Kidney (tissue), 14 donors: ENCODE results near the gene RNF157. TPM values are rescaled to one million over a fixed set of nuclear protein-coding genes. Genes with fewer than 3 reads are reported as not detected.
"Not testable (repeated sequence)": the region's sequence is repeated elsewhere in the genome, so short reads cannot be mapped to it uniquely, and the experiment has no call there.

Experiments
- DNase-seq, 5 donors: peaks; one replicate each; pipeline ENCODE4 v3.0.0-alpha.2; 2013 to 2020
- FAIRE-seq: peaks from 2 replicates; lab custom pipeline; 2012; peaks lifted over from hg19 to GRCh38; lab: Jason Lieb, UNC
- H3K27ac ChIP-seq, 2 donors: one replicate each; pipeline ENCODE4 v1.7.0; 2013; ENCODE audit warnings: low read depth in 2 of 2, low read length in 2 of 2, inconsistent platforms in 1 of 2
- H3K27me3 ChIP-seq: one replicate; pipeline ENCODE4 v1.7.1; 2013; ENCODE audit warnings: low read length, inconsistent platforms; ENCODE audit not compliant: control insufficient read depth, insufficient read depth
- H3K36me3 ChIP-seq, 3 donors: one replicate each; pipeline versions ENCODE4 v1.7.0 to v1.7.1; 2013; ENCODE audit warnings: low read length in 3 of 3, control low read depth in 1 of 3, inconsistent platforms in 1 of 3; ENCODE audit not compliant: insufficient read depth in 3 of 3, control insufficient read depth in 2 of 3
- H3K4me1 ChIP-seq, 3 donors: one replicate each; pipeline versions ENCODE4 v1.7.0 to v1.7.1; 2013; ENCODE audit warnings: low read length in 3 of 3, inconsistent platforms in 1 of 3, low read depth in 1 of 3; ENCODE audit not compliant: control insufficient read depth in 2 of 3, insufficient read depth in 2 of 3
- H3K4me3 ChIP-seq, 3 donors: one replicate each; pipeline versions ENCODE4 v1.7.0 to v1.8.1; 2013; ENCODE audit warnings: low read length in 3 of 3, control low read depth in 1 of 3, inconsistent platforms in 1 of 3
- H3K9ac ChIP-seq, 3 donors: one replicate each; pipeline versions ENCODE4 v1.7.0 to v1.7.1; 2013; ENCODE audit warnings: low read length in 3 of 3, control low read depth in 1 of 3, inconsistent platforms in 1 of 3
- H3K9me3 ChIP-seq, 3 donors: one replicate each; pipeline versions ENCODE4 v1.7.0 to v1.7.1; 2013; ENCODE audit warnings: low read length in 3 of 3, control low read depth in 1 of 3, inconsistent platforms in 1 of 3; ENCODE audit not compliant: control insufficient read depth in 2 of 3, insufficient read depth in 1 of 3
- intact Hi-C: fragments of 100-400 bp; cut with DNase I; formaldehyde crosslinking; loops from one replicate; pipeline ENCODE4 v1.11.1; 2022
- polyA plus RNA-seq: library from polyadenylated mRNA; stranded (reverse); fragments of 350-450 nt; fragmentation: Illumina TruSeq; extraction: RNeasy Lipid Tissue Mini Kit (QIAGEN cat#74804); gene quantifications from one replicate; pipeline ENCODE4 v1.2.3, GENCODE V29; 2014; ENCODE audit warnings: low read depth, low replicate concordance; ENCODE audit not compliant: insufficient read depth
- total RNA-seq: library from RNA; stranded (reverse); fragmentation: NEBNext Ultra II Directional; extraction: Animal tissue kit (Norgen Biotek cat#: 25700); gene quantifications from one replicate; pipeline ENCODE4 v1.2.1, GENCODE V29; 2021
- TF ChIP-seq, protein P1 (sequence below): IDR thresholded peaks from 3 replicates; pipeline ENCODE4 v1.5.1; 2012; ENCODE audit warnings: mild to moderate bottlenecking, moderate library complexity, borderline replicate concordance; ENCODE audit not compliant: insufficient read depth; ENCODE audit errors: extremely low read depth
- donor health status: control.
- donor health status: control.
- donor health status: control.
- donor health status: control.
- donor health status: control.
- donor health status: DM: yes; HTN: yes; CAD: no.
- donor health status: Normal renal cell carcinoma (clear cell type).

Gene RNF157
- total and polyA plus RNA-seq, 2 donors from 2014 or later = 4.8 to 12.4 TPM

DNA sequence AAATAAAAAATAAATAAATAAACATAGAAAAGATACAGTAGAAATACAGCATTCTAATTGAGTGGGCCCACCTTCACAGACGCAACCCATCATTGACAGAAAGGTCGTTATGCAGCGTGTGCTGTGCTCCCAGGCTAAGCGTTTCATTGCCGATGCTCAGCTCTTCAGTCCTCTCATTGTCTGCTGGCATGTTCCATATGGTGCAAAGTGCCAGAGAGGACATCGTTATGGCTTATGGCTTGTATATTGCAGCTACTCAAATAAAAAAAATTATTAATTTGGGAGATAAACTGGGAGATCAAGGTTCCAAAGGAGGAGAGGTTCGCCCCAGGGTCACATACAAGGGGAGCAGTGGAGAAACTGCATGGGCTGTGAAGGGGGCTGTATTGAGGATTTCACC lies 13.5 kb upstream of the RNF157 start:
- TF ChIP-seq, protein P1, sequence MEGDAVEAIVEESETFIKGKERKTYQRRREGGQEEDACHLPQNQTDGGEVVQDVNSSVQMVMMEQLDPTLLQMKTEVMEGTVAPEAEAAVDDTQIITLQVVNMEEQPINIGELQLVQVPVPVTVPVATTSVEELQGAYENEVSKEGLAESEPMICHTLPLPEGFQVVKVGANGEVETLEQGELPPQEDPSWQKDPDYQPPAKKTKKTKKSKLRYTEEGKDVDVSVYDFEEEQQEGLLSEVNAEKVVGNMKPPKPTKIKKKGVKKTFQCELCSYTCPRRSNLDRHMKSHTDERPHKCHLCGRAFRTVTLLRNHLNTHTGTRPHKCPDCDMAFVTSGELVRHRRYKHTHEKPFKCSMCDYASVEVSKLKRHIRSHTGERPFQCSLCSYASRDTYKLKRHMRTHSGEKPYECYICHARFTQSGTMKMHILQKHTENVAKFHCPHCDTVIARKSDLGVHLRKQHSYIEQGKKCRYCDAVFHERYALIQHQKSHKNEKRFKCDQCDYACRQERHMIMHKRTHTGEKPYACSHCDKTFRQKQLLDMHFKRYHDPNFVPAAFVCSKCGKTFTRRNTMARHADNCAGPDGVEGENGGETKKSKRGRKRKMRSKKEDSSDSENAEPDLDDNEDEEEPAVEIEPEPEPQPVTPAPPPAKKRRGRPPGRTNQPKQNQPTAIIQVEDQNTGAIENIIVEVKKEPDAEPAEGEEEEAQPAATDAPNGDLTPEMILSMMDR = no peak
- Histone ChIP-seq H3K27ac (no peak overlapping the region), H3K4me1 (peaks cover 10 to 23% (median 20%) of the 10 kb centered on the region in 3 donors), H3K9me3 (no peaks in the 10 kb centered on the region), H3K27me3 (no peaks in the 10 kb centered on the region), H3K4me3 (no peak overlapping the region), H3K9ac (no peak overlapping the region), H3K36me3 (no peaks in the 10 kb centered on the region)
- DNase-seq = peak in 2 of 5 donors; percentile 18 to 33
- intact Hi-C loops = no loop called here
- FAIRE-seq = no peak

DNA sequence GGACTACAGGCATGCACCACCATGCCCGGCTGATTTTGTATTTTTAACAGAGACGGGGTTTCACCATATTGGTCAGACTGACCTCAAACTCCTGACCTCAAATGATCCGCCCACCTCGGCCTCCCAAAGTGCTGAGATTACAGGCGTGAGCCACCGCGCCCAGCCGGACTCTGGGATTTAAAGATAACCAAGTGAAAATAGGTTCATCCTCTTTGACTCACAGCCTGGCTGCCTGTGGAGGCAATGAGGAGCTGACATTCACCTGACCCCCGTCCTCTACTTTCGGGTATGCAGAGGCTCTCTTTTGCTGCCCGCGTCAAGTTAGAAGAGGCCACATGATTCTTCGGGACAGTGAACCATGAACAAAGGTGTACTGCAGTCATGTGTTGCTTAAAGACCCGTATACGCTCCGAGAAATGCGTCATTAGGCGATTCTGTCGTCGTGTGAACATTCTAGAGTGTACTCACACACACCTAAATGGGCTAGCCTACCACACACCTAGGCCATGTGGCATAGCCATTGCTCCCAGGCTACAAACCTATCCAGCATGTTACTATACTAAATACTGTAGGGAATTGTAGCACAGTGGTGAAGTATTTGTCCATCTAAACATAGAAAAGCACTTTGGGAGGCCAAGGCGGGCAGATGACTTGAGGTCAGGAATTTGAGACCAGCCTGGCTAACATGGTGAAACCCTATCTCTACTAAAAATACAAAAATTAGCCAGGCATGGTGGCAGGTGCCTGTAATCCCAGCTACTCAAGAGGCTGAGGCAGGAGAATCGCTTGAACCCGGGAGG lies 12.9 kb upstream of the RNF157 start:
- H3K9ac ChIP-seq, H3K27me3 ChIP-seq, H3K36me3 ChIP-seq, H3K9me3 ChIP-seq, H3K4me3 ChIP-seq, FAIRE-seq, intact Hi-C loops: not testable (repeated sequence)
- DNase-seq = peak in 2 of 5 donors; percentile 57 to 60
- H3K4me1 ChIP-seq = peaks cover 10 to 23% (median 20%) of the 10 kb centered on the region in 3 donors
- peak overlapping the region in 1 of 2 donors; percentile 85 for H3K27ac ChIP-seq

DNA sequence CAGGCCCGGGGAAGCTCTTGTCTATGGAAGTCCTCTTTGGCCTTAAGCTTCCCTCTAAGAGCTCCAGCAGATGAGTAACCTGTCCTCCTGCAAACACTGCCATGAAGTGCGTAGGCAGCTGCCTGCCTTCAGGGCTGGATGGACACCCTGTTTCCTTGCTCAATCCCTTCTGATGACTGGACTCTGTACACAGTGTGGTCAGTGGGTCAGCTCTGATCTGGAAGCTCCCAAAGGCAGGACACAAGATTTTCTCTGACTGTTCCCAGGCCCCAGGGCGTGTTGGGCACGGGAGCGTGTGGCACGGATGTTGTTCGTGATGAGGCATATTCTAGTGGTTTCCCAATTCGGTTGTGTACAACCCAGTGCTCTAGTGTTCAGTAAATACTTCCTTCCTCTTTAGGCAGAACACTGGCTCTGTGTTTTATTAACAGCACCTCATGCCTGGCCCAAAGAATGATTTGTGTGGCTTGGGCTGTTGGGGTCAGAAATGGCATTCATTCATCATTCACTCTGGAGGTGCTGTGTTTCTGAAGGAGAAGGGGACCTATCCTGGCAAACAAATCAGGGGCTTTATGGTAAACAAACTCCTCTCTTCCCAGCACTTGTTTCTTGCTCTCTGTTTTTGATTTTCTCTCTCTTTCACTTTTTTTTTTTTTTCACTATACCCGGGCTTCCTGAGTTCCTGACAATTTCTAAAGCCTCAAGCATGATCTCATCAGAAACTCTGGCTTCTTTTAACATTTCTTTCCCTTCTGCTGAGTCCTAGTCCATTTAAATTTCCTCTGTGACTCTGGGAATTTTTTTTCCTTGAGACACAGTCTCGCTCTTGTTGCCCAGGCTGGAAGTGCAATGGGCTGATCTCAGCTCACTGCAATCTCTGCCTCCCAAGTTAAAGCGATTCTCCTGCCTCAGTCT lies 12.0 kb upstream of the RNF157 start:
- intact Hi-C loops = no loop called here
- Histone ChIP-seq H3K27me3 (no peaks in the 10 kb centered on the region), H3K4me1 (peaks cover 10 to 23% (median 20%) of the 10 kb centered on the region in 3 donors), H3K27ac (peak overlapping the region; percentile 54 to 85), H3K9ac (no peak overlapping the region), H3K4me3 (peak overlapping the region in 1 of 3 donors; percentile 34), H3K9me3 (no peaks in the 10 kb centered on the region), H3K36me3 (no peaks in the 10 kb centered on the region)
- TF ChIP-seq, protein P1 = no peak
- FAIRE-seq = no peak
- DNase-seq = peak in 3 of 5 donors; percentile 58 to 91 (median 67)
